Globus pallidus (tissue), 1 donor: ENCODE data around the gene AKT1.
A peak's percentile ranks its signal among the peaks of the same experiment; 100 is the strongest.
"Not testable (repeated sequence)": the region's sequence is repeated elsewhere in the genome, so short reads cannot be mapped to it uniquely, and the experiment has no call there.

Experiments used
- DNase-seq: peaks from one replicate; pipeline ENCODE4 v3.0.0-alpha.2; 2015; ENCODE audit warnings: low spot score

Gene AKT1

DNA sequence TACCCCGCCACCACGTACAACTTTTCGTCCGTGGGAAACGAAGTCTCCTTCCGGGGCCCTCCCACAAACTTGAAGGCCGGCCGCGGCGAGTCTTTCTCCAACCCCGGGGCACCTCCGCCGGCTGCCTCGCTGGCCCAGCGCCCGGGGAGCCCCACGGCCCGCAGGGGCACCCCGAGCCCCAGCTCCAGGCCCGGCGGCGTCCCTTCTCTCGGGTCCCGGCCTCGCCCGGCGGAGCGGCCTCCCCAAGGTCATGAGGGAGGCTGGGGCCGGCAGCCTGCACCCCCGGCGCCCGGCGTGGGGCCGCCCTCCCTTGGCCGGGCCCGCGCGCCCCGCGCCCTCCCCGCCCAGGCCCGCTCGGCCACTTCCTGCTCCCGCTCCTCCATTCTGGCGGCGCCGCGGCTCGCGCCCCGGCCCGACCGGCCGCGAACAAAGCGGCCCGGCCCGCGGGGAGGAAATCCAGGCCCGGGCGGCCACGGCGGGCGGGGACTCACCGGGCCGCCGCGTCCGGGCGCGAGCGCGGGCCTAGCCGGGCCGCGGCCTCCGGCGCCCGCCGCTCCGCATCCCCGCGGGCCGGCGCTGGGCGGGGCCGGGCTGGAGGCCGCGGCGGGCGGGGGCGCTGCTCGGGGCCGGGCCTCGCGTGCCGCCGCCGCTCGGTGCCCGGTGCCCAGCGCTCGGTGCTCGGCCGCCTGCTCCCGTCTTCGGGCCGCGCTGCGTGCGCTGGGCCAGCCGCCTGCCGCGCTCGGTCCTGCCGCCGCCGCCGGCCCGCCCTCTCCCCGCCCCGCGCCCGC is at the start of gene AKT1:
Gene AKT1, minus strand, starts transcription at position 756 of the 788 bp plus-strand sequence. CDS start 3,105 bp downstream, outside the sequence.
- no peak for DNase-seq

- no peak for DNase-seq
Measured at GRCh38 chr14:104845033-104845666, 49.6 kb upstream of the AKT1 start.

DNA sequence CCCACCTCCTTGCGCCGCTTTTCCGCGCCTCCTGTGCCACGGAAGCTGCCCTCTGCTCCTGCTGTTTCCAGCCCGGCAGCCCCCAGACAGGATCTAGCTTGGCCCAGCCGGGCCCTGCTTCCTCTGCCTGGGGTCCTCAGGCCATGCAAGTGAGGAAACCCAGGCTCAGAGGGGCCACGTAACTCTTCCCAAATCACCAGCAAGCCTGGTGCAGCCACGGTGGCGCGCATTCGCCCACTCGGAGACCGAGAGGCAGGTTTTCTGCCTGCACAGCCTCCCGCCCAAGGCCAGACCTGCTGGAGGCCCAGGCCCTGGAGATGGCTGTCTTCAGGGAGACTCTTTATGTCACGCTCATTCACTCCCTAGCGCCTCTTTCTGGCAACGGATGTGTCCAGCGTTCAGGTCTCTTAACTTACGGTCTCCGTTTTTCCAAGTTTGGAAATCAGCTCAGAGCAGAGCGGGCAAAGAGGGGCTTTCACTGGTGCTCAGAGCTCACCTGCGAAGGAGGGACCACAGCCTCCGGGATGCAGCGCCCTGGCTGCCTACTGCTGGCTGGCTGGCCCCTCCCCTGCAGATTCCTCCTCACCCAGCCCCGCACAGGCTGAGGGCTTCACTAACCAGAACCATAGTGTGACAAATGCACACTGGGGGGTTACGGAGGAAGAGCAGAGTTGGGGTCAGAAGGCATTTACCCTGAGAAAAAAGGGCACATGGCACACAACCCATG is 48.9 kb upstream of the AKT1 start:
- DNase-seq, result no peak

GRCh38 chr14:104843442-104844305 is 48.1 kb upstream of the AKT1 start:
- no peak for DNase-seq

DNA sequence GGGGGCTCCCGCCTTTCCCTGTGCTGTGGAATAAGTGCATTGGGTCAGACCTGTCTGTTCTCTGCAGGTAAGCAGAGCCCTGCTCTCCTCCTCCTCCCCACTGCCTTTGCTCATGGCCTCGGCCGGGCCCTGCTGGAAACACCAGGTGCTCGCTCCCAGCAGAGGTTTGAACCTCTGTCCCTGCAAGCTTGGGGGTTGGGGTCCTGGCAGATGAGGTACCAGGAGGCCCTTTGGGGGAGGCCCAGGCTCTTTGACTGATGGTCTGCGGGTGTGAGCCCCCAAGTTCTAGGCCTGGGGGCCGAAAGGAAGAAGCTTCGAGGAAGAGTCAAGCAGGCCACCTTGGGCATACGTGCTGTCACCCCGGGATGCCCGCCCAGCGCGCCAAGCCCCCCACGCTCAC is 47.5 kb upstream of the AKT1 start:
- no peak for DNase-seq

DNA sequence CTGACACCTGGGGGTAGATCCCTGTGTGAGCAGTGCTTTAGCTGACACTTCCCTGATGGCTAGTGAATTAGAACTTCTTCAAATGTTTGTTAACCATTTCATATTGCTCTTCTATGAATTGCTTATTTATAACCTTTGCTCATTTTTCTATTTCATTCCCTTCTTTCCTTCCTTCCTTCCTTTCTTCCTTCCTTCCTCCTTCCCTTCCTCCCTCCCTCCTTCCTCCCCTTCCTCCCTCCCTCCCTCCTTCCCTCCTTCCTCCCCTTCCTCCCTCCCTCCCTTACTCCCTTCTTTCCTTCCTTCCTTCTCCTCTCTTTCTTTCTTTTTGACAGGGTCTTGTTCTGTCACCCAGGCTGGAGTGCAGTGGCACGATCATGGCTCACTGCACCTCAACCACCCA is 46.2 kb upstream of the AKT1 start:
- no peak for DNase-seq

DNA sequence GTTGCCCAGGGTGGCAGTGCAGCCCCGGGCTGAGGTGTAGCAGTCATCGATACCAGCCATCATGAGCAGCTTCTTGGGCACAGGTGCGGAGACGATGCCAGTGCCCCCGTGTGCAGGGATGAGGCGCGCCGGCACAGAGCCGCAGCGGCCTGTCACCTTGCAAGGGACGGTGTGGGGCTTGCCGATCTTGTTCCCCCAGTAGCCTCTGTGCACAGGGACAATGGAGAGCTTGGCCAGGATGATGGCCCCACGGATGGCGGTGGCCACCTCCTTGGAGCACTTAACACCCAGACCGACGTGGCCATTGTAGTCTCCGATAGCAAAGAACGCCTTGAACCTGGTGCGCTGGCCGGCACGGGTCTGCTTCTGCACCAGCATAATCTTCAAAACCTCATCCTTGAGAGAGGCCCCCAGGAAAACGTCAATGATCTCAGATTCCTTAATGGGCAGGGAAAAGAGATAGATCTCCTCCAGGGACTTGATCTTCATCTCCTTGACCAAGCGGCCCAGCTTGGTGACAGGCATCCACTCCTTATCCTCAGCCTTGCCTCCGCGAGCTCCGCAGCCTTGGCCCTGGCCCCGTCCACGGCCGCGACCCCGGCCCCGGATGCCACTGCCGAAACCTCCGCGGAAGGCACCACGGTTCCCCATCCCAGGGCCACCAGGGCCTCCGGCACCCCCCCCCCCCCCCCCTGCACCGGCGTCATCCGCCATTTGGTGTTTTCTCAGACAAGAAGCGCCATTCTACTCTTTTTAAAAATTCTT is 40.8 kb upstream of the AKT1 start:
- DNase-seq, result not testable (repeated sequence)

- DNase-seq, result no peak
Measured at GRCh38 chr14:104830781-104831180, 35.2 kb upstream of the AKT1 start.

- DNase-seq, result no peak
Measured at GRCh38 chr14:104827177-104828055, 31.9 kb upstream of the AKT1 start.

- no peak for DNase-seq
Measured at GRCh38 chr14:104826861-104827176, 31.3 kb upstream of the AKT1 start.

GRCh38 chr14:104826189-104826860 is 30.8 kb upstream of the AKT1 start:
- DNase-seq, result peak; percentile 76

DNA sequence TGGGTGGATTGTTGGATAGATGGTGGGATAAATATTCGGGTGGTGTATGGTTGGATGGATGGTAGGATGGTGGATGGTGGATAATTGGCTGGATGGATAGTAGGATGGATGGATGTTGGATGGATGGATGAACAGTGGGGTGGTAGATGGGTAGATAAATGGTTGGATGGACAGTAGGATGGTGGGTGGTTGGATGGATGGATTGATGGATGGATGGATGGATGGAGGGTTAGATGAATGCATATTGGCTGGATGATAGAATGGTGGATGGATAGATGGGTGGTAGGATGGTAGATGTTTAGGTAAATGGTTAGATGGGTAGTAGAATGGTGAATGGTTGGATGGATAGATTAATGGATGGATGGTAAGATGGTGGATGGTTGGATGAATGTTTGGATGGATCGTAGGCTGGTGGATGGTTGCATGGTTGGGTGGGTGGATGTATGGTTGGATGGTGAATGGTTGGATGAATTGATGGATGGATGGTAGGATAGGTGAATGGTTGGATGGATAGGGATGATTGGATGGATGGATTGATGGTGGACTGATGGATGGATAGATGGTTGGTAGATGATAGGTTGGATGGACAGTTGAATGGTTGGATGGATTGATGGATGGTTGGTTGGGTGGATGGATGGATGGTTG is 28.9 kb upstream of the AKT1 start:
- DNase-seq, result no peak

DNA sequence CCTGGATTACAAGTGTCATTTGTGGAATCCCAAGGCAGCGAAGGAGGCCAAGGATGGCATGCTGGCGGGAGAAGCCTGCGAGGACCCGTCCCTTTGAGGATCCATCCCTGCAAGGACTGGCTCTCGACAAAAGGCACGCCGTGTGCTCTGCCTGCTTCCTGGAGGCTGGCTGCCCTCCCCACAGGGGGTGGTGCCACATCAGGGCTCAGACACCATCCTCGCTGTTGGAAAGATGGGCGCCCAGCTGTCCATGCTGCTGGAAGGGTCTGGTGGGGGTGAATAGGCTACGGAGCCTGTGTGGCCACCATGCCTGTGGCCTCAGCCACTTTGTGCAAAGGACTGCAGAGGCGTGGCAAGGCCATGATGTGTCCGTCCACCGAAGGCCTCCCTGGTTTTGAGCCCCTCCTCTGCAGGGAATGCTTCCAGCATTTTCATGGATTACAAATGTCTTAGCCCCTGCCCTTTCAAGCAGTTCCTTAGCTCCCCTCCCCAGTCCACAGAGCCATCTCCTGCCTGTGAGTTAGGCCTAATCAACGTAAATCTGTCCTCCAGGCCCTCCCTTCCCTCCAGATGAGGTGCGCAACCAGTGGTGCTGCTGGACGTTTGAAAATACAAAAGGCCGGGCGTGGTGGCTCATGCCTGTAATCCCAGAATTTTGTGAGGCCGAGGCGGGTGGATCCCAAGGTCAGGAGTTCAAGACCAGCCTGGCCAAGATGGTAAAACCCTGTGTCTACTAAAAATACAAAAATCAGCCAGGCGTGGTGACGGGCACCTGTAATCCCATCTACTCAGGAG is 27.5 kb upstream of the AKT1 start:
- DNase-seq, result no peak

DNA sequence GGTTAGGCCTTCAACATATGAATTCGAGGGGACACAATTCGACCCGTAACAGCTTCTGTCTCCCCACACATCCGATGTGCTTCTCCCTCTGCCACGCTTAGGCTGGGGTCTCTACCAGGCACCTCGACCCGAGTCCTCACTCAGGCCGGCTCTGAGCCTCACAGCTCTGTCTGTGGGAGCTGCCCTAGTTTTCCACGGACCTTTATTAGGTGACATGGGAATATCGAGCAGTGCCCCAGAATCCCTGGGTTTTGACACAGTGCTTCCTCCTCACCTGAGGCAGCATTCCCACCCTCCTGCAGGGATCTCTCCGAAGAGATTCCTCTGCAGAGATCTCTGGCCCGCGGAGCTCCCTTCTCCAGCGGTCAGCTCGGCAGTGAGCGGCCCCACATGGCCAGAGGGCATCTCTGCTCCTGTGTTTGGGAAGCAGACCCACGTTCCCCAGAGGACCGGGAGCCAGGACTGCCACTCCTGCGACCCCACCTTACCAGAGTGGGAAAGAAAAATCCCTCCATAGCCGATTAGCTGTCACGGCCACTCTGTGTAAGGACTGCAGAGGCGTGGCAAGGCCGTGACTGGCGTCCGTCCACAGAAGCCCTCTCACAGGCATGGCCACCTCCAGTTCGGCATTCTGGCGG is 26.5 kb upstream of the AKT1 start:
- DNase-seq, result no peak

- DNase-seq, result no peak
Measured at GRCh38 chr14:104821229-104821945, 25.8 kb upstream of the AKT1 start.

DNA sequence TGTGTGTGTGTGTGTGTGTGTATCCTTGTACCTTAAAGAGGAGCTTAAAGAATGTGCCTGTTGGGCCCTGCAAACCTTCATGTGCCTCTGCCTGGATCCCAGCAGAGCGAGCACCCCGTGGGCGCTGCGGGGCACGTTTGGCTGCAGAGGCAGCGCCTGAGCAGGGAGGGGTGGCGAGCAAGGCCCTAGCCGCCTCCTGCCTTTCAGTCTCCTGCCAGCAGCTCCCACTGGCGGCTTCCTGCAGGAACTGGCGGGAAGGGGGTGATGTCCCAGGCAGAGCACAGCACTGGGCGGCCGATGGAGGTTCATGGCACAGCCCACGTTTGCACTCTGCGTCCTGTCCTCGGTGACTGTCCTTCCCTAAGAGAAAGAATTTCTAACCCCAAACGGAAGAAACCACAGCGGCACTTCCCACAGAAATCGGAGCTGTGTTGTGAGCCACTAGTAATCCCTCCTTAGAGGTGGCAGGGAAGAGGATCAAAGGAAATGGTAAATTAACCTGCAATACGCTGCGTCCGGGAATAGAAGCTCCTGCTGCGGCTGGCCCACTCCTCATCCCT is 25.2 kb upstream of the AKT1 start:
- no peak for DNase-seq

- no peak for DNase-seq
Measured at GRCh38 chr14:104819361-104819781, 23.8 kb upstream of the AKT1 start.
